GM19025 (cell line): Measurements from ENCODE around the gene CLK3.
A peak's percentile ranks its signal among the peaks of the same experiment; 100 is the strongest.
"Not testable (repeated sequence)": the region's sequence is repeated elsewhere in the genome, so short reads cannot be mapped to it uniquely, and the experiment has no call there.

Experiments used
- ATAC-seq: cut with Tn5 transposase; IDR thresholded peaks from one replicate; pipeline ENCODE4 v1.9.1; 2021; ENCODE audit warnings: mild to moderate bottlenecking, low read depth, moderate library complexity; ENCODE audit not compliant: unreplicated experiment

The CLK3 gene

GRCh38 chr15:74615508-74616365, at the start of gene CLK3:
TSS of gene CLK3 (plus strand) at chr15:74615836. CDS start at chr15:74619197, 3,361 bp downstream.
- ATAC-seq = peak; percentile 78

DNA sequence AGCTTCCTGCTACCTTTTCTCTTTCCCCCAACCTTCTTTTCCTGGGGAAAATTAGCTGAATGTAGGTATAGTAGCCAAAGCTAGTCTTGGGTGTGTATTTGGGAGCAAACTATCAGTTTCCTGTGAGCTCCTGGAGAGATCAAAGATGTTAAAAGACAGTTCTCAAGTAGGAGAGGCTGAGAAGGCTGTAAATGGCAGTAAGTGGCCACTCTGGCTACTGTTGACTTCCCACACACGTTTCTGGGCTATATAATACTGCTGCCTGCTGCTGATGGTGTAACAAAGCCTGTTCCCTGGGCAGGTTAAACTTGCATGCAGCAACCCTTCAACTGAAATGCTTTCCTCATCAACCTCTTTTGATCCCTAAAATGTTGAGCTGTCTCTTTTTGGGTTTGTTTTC, 47.0 kb upstream of the CLK3 start:
- no peak for ATAC-seq

DNA sequence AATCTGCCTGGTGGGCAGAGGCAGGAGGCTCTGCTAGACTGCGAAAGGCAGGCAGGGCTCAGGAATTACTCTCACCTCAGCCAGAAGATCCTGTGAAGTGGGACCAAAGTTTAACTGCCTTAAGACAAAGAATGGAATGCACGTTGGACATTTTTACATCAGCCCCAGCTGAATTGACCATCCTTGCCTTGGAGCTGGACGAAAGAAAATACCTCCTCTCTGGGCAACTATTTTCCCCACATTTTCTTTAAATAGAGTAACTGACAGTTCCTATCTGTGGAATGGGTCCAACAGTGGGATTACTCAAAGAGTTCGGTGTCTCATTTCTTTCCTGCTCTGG, 45.9 kb upstream of the CLK3 start:
- ATAC-seq = no peak

- no peak for ATAC-seq
Observed at GRCh38 chr15:74571191-74571590, 44.4 kb upstream of the CLK3 start.

GRCh38 chr15:74573987-74574386, 41.6 kb upstream of the CLK3 start:
- ATAC-seq = no peak

DNA sequence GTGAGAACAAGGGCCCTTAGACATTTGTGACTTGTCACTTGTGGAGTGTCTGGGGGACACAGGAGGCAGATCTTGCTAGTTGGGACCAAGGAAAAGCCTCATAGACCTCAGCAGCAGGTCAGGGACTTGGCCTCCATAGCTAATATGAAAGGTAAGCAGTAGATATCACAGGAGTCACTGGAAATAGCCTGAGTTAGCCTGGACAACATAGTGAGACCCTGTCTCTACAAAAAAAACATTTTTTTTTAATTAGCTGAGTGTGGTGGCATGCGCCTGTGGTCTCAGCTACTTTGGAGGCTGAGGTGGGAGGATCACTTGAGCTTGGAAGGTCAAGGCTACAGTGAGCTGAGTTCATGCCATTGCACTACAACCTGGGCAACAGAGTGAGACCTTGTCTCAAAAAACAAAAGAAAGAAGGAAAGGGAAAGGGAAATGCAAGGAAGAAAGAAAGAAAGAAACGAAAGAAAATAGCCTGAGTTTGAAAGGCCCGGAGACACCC, 37.1 kb upstream of the CLK3 start:
- ATAC-seq = no peak

DNA sequence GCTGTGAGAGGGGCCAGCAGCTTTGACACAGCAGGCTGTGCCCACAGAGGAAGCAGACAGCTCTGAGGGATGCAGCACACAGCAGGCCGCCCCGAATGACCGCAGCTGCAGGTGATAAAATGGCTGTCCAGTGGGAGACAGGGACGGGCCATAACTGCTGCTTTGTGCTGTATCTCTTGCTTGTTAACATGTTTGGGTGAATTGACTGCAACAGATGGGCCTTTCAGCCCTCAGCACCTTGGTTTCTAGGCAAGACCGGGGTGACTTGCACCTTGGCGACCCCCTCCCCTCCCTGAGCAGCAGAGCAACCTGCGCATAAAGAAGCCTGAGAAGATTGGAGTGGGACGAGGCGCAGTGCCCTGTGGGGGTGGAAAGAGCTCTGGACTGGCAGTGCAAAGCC, 36.6 kb upstream of the CLK3 start:
- no peak for ATAC-seq

GRCh38 chr15:74580538-74581350, 34.9 kb upstream of the CLK3 start:
- ATAC-seq = no peak

DNA sequence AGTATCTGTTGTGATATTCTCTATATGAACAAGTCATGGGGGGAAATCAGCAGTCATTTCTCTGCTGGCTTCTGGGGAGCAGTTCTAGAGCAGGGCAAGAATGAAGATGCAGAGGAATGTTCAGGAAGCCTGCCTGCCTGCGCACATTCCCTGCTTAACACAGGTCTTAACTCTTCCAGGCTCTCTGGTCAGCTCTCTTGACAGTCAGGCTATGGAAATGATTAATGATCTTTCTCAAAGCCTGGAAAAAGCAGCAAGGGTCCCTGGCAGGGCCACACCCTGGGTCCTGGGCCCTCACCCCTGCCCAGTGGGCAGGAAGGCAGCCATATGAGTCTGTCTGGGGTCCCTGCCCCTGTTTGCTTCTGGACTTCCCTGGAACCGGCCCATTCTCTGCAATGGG, 31.4 kb upstream of the CLK3 start:
- no peak for ATAC-seq

GRCh38 chr15:74584779-74585178, 30.9 kb upstream of the CLK3 start:
- no peak for ATAC-seq

GRCh38 chr15:74585191-74585590, 30.4 kb upstream of the CLK3 start:
- ATAC-seq = no peak

DNA sequence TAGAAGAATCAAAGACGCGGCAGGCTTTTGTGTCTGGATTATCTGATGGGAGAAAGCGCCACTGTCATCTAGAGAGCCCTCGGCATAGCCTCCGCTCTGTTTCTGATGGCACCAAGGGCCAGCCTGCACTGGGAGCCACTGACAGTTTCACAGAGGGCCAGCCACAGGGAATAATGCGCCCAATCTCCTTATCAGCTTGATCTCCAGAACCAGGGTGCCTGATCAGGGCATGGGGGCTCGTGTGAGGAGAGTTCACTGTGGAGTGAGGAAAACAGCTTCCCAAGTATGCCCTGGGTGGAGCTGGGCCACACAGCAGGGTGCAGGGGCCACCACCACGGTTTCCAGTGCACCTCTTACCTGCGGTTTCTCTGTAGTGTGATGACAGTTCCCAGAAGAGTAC, 29.8 kb upstream of the CLK3 start:
- ATAC-seq = no peak

- no peak for ATAC-seq
Observed at GRCh38 chr15:74589826-74590225, 25.8 kb upstream of the CLK3 start.

GRCh38 chr15:74592222-74592621, 23.4 kb upstream of the CLK3 start:
- no peak for ATAC-seq

DNA sequence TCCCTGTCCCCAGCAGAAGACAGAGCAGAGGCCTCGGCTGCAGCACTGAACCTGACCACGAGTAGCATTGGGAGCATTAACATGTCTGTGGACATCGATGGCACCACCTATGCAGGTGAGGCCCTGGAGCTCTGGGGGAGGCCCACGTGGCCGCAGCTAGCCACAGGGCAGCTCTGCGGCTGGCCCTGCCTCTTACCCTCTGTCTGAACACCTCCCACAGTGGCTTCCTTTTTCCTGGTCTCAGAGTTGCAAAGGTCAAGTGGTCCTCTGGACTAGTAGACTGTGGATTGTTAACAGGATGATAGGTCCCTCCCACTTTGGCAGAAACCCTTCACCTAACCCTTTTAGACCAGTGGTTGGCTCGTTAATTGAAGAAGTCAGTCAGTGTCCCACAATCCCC, 22.5 kb upstream of the CLK3 start:
- no peak for ATAC-seq

DNA sequence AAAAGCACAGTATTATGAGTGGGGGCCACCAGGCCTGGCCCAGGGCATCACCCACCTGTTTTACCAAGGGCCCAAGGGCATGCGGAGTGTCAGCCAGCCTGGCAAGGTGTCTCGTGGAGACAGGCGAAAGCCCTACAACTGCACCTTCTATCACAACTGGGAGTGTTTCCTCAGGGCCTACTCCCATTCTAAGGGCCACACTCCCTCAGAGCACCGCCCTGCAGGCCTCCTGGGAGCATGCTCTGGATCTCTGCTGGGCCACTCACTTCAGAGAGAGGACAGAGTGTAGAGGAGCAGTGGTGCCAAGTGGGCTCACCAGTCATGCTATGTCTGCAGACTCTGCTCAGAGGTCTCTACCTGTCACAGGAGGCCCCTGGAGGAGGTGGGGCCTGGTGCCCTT, 21.2 kb upstream of the CLK3 start:
- no peak for ATAC-seq

GRCh38 chr15:74595271-74595670, 20.4 kb upstream of the CLK3 start:
- no peak for ATAC-seq

DNA sequence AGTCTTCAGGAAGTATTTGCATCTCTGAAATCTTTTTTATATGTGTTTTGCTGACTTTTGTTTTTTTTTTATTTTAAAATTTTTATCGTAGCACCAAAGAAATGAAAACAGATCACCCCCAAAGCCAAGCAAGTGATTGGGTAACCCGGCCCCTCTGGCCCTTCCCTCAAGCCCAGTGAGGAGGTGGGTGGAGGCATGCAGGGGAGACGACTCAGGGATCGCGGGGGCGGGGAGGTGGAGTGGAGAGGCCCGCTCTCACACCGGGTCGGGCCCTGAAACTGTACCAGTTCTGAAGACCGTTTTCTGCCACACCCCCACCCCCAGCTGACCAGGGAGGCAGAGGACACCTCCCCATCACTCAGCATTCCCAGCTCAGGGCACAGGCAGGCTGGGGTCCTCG, 18.9 kb upstream of the CLK3 start:
- ATAC-seq = not testable (repeated sequence)

DNA sequence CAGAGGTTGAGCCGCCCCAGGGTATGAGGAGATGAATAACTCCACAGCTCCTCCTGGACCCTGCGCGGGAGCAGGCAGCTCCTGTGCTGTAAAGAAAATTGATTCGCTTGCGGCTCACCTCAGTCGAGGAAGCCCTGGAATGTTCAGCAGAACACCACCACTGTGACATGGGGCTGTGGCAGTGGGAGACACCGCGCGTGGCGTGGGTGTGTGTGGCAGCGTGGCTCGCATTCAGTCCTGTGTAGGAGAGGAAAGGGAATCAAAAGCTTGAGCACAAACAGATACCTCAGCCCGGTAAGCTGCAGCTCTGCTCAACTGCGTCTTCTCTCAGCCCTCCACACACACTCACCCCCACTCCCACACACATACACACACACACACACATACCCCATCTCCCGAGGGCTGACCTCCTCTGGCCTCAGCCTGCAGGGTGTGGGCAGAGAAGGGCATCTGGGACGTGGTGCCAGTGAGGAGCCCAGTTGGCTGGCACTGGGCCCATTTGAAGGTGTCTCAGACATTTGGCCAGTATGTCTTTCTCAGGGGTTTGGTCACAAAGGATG, 18.4 kb upstream of the CLK3 start:
- not testable (repeated sequence) for ATAC-seq

- peak; percentile 88 for ATAC-seq
Observed at GRCh38 chr15:74598126-74598842, 17.4 kb upstream of the CLK3 start.

- ATAC-seq = no peak
Observed at GRCh38 chr15:74599156-74599555, 16.5 kb upstream of the CLK3 start.
